GM19238 (cell line): ENCODE measurements around the gene OTOP1.
"Not testable (repeated sequence)": the region's sequence is repeated elsewhere in the genome, so short reads cannot be mapped to it uniquely, and the experiment has no call there.

Experiments used
- DNase-seq: peaks from one replicate; pipeline ENCODE4 v3.0.0; 2011; ENCODE audit warnings: low spot score; ENCODE audit not compliant: insufficient read length

The OTOP1 gene

GRCh38 chr4:4226606-4227438, at the start of gene OTOP1:
OTOP1 (minus strand) TSS chr4:4226929; CDS start chr4:4226864, 65 bp downstream.
- no peak for DNase-seq

DNA sequence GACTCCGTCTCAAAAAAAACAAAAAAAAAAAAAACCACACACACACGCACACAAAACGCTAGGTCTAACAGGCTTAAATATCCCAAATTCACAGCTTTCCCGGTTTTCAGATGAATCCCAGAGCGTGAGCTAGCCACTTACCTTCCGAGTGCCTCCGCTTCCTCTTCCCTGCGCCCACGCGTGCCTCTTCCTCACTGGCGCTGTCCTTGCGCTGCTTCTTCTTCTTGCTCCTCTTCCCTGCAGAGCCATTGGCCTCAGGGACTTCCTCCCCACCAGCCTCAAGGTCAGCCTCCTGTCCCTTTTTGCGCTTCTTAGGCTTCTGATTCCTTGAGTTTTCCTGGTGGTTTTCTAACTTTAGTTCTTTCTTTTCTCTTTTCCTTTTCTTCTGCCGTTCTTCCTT, 47.5 kb upstream of the OTOP1 start:
- no peak for DNase-seq

- no peak for DNase-seq
Observed at GRCh38 chr4:4271912-4272311, 45.2 kb upstream of the OTOP1 start.

DNA sequence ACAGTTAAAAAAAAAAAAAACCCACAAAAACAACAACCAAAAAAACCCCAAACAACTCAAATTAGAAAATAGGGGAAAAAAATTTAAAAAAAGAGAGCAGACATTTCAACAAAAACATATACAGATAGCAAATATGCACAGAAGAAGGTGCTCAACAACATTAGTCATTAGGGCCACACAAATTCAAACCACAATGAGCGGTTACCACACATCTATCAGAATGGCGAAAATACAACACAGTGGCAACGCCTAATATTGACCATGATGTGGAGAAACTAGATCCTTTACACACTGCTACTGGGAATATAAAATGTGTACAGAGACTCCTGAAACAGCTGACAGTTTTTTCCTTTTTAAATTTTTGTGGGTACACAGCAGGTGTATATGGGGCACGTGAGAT, 43.8 kb upstream of the OTOP1 start:
- no peak for DNase-seq

- no peak for DNase-seq
Observed at GRCh38 chr4:4269856-4270255, 43.1 kb upstream of the OTOP1 start.

DNA sequence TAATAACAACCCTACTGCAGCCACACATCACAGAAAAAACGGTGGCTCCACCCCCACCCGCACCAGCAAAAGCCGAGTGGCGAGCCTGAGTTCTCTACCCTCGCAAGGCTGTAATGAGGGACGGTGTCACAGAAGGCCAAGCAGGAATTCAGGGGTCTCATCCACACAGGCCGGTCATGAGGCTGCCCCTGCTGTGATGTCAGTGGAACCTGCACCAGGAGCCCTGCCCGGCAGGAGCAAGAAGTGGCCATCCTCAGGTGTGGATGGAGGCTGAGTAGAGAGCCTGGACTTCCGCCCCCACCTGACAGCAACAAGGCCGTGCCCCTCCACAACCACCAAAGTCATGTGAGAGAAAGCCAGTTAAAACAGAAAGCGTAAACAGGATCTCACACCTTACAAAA, 42.6 kb upstream of the OTOP1 start:
- no peak for DNase-seq

GRCh38 chr4:4268776-4269175, 42.0 kb upstream of the OTOP1 start:
- no peak for DNase-seq

DNA sequence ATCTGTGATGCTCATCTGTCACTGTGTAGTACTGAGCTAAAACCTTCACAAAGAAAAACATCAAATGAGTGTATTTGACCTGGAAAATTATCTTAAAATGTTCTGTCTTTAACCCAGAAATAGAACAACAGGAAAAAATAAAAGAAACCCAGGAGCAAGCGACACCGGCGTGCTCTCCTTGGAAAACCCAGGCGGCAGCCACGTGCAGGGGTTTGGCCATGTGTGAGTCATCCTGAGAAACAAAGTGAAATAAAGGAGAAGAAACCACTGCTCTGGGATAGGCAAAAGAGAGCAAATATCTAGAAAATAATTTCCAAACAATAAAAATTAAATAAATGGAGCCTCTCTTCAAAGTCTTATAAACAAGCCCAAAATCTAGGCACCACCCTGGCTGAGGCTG, 41.3 kb upstream of the OTOP1 start:
- DNase-seq: no peak

DNA sequence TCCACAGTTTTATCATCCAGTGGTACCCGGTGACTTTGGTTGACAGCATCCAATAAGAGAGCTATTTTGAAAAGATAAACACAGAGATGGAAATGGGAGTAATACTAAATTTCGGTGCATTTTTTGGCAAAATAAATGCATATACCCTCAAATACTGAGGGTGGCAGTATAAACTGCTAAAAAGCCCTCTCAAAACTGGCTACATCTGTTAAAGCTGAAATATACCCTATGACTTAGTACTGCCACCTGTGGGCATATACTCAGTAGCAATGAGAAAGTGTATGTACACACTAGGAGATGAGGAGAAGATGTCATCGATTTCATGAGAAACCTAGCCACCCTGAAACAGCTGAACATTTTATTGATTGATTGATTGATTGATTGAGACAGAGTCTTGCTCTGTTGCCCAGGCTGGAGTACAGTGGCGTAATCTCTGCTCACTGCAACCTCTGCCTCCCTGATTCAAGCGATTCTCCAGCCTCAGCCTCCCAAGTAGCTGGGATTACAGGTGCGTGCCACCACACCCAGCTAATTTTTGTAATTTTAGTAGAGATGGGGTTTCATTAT, 33.5 kb upstream of the OTOP1 start:
- DNase-seq: no peak

DNA sequence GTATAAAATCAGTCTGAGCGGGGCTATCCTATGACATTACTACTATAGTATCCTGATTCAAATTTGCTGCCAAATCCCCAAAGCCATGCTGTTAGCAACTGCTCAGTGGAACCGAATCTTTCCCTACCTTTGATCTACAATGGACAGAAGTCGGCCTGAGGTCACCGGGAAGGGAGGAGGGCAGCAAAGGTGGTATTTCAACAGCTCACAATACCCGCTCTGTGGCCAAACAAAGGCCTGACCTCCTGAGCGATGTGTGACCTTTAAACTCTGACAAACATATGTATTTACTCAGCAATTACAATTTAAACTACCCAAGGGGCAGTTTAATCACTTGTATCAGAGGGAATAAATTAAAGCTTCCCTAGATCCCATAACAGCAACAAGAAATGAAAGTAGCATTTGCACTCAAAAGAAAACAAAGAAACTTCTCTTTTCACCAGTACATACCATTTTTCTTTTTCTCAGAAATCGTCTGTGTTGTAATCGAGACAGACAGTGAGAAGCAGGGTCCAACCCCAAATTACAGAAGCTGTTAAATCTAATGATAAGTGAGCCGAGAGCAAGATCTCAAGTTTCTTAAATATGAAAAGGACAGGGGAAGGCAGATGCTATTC, 32.9 kb upstream of the OTOP1 start:
- DNase-seq: no peak

- DNase-seq: not testable (repeated sequence)
Observed at GRCh38 chr4:4257705-4258104, 31.0 kb upstream of the OTOP1 start.

DNA sequence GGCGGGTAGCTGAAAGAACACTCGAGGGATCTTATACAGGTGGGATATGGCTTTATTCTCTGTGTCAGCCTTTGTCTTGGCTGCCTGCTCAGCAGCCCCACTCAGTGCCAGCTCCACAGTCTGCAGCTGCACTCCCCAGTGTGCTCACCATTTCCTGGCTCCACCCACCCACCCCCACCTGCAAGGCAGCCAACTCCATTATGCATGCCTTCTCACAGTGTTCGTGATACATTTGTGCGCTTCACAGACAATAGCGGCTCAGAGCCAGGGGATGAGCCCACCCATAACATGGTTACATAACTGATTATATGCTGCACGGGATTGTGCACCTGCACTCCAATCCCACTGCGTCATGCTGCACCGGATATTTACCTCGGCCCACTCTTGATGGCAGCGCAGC, 30.1 kb upstream of the OTOP1 start:
- DNase-seq: no peak

- DNase-seq: no peak
Observed at GRCh38 chr4:4254666-4255065, 27.9 kb upstream of the OTOP1 start.

DNA sequence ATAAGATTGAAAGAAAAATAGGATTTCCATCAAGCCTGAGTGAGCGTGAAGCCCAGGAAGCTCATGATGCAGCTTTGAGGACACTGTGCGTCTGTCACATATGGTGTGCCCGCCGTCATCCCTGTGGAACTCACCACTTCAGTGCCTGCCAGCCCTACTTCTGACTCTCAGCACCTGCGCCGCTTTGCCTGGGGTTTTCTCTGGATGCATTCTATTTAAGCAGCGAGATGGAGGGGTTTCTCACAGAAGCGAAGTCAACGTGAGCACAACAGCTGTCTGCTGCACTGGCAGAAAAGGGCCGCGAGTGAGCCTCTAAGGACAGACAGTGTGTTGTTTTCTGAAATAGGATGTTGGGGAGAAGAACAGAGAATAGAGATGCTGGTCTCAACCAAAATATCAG, 27.5 kb upstream of the OTOP1 start:
- no peak for DNase-seq

DNA sequence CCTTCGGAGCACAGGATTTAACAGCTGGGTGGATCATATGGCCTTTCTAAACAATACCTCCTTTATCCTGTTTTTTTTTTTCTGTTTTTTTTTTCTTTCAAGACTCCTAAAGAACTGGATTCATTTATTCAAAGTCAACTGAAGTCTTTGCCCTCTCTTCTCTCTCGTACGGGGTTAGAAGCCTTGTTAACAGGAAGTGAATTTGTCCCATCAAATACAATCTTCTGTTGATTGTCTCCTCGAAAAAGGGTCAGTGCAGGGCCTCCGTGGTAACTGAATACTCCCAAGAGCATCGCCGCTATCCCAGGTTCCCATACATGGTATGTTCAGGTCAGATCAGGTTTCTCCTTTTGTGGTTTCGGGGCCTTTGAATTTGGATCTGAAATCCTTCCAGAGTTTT, 23.1 kb upstream of the OTOP1 start:
- DNase-seq: no peak

- not testable (repeated sequence) for DNase-seq
Observed at GRCh38 chr4:4249342-4249741, 22.6 kb upstream of the OTOP1 start.

DNA sequence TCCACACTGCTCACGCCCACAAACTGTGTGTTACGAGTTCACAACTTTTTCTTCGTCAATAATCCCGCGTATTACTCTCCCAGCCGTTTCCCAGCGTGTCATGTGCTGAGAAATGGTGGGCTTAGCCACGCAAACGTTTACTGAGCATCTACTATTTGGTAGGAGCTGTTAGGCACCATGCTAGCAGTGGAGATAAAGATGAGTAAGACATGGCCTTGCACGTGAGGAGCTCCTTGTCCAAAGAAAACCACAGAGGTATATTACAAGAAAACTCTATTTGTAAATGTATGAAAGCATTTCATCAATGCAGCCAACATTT, 22.1 kb upstream of the OTOP1 start:
- no peak for DNase-seq

DNA sequence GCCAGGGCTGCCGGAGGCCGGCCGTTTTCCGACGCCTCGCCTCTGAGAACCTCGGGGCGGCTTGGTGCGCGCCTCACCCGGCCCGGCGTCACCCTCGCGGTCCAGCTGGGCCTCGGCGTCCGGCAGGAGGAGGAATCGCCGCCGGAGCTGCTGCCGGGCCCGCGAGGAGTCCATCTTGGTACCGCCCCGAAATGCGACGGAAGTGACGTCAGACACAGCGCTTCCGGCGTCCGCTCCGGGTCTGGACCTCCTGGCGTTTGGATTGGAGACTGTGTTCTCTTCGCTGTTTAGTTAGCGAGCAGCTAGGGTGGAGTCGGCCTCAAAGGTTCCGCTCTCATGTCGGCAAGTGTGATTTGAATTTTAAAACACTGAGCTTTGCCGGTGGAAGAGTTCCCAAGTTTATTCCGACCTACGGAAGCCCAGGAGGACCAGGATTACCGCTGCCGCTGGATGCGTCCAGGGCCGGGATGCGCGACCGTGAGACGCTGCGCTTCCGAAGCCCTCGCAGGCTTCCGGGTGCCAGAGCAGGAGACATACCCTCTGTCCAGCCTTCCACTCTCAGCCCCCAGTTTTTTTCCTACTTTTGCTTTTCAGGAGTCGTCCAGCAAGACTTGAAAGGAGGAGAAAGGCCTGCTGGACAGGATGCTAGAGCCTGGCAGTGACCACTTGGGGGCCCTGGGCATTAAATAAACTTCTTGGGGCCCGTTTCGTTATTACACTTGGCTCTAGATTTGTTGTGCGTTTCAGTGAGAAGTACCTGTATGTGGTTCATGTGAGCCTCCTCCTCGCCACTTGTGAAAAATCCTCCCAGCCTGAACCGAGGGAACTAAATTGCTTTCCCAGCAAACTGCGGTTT, 21.5 kb upstream of the OTOP1 start, which contains the start of gene TMEM128:
TMEM128 (minus strand) TSS at position 195 of the 856 bp plus-strand sequence; CDS start at position 174, 21 bp downstream.
- peak; percentile 94 for DNase-seq

- no peak for DNase-seq
Observed at GRCh38 chr4:4247696-4248028, 20.9 kb upstream of the OTOP1 start.

DNA sequence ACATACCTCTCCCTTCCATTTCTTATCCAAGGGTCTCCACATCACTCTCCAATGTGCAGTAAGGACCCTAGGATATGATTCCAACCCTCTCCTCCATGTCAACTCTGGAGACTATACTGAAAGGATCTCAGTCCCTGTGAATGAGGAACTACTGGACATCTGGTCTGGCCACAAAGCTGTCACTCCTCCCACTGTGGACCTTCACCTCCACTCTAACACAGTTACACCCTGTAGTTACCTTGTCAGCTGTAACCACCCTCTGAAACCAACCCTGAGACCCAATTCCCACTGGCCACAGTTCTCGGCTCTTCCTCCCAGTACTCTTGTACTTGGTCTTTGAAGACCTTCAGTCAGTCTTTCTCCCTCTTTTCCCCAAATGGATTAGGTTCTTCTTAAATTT, 18.4 kb upstream of the OTOP1 start:
- DNase-seq: no peak

GRCh38 chr4:4239551-4239950, 12.8 kb upstream of the OTOP1 start:
- DNase-seq: not testable (repeated sequence)

DNA sequence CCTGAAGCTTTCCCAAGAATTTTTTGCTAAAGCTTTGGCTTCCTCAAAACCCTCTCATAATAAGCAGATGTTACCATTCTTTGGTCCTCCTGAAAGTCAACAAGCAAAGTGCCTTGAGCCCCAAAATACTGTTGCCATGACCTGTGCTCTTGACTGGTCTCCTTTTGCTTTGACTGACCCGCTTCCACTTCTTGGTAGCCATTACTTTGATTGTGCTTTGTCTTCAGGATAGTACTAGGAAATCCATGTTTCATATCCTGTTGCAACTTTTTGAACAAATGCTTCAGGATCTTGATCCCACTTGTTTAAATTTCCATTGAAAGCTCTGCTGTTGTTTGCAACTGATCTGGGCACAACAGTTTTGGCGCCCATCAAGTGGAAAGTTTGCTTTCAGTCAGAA, 6.9 kb upstream of the OTOP1 start:
- DNase-seq: no peak
